ENCODE results near the gene DIRAS3. TPM values are rescaled to one million over a fixed set of nuclear protein-coding genes. Genes with fewer than 3 reads are reported as not detected.
"Not testable (repeated sequence)": the region's sequence is repeated elsewhere in the genome, so short reads cannot be mapped to it uniquely, and the experiment has no call there.

The DIRAS3 gene
- total RNA-seq, 3 donors from 2014 or later = 0.65 to 1.8 (median 0.90) TPM

DNA sequence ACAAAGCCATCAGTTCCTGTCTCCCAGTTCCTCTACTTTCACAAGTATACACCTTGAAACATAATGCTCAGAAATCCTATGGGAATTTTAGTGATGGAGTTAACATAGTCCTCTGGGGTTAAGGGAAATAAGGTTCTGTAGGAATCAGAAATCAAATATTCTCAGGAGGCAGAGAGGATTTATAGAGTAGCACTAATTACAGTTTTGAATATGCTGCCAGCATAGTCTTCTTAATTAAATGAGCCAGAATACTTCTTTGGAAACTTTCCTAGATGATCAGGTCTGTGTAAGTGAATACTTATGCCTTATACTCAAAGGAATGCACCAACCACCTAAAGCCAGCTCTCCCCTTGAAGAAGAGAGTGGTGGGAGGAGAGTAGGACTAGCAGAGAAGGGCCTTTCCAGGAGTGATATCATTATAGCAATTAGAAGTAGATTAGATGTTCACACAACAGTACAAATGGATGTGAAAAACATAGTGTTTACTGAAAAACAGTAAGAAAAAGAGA is 31.4 kb upstream of the DIRAS3 start:
- Histone ChIP-seq H3K36me3 (ENCODE audit: low read depth) (no peaks in the 10 kb centered on the region), H3K4me1 (ENCODE audit: low read depth) (no peaks in the 10 kb centered on the region), H3K4me3 (no peak overlapping the region), H3K9me3 (no peaks in the 10 kb centered on the region)
- DNase-seq (no peak), ATAC-seq (no peak)
- TF ChIP-seq CTCF (IDR thresholded peaks at IDR 0.05) = no peak
- intact Hi-C loops (cut with DNase I, micrococcal nuclease) = no loop called here

- no peaks in the 10 kb centered on the region for H3K4me1 ChIP-seq (ENCODE audit: low read depth)
- DNase-seq = no peak
- ATAC-seq = no peak
- H3K36me3 ChIP-seq (ENCODE audit: low read depth) = no peaks in the 10 kb centered on the region
- no peaks in the 10 kb centered on the region for H3K9me3 ChIP-seq
- no peak overlapping the region for H3K4me3 ChIP-seq
- intact Hi-C loops (cut with DNase I, micrococcal nuclease) = no loop called here
- TF ChIP-seq CTCF (IDR thresholded peaks at IDR 0.05) = no peak
Measured at GRCh38 chr1:68078647-68079046, 28.2 kb upstream of the DIRAS3 start.

DNA sequence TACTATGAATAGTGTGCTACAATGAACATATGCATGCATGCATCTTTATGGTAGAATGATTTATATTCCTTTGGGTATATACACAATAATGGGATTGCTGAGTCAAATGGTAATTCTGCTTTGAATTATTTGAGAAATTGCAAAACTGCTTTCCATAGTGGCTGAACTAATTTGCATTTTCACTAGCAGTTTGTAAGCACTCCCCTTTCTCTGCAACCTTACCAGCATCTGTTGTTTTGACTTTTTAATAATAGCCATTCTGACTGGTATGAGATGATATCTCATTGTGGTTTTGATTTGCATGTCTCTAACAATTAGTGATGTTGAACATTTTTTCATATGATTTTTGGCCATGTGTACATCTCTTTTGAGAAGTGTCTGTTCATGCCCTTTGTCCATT is 24.0 kb upstream of the DIRAS3 start:
- no peak for TF ChIP-seq CTCF (IDR thresholded peaks at IDR 0.05)

DNA sequence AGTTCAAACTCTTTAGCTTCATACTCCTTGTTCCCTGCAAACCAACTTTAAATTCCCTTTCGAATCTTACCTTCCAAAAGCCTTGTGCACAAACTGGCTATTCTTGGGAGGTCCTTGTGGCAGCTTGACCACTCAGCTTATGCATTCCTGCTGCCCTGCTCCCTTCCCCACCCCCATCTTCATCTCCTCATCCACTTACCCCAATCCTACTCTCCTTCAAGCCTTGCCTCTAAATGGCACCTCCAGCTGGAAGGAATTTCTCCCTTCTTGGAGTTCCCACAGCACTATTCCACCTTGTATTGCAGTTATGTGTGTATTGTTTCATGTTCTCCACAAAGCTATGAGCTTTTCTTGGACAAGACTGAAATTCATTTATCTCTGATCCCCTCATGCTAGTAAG is 15.3 kb upstream of the DIRAS3 start:
- DNase-seq = no peak
- no peaks in the 10 kb centered on the region for H3K9me3 ChIP-seq
- H3K4me1 ChIP-seq (ENCODE audit: low read depth) = no peaks in the 10 kb centered on the region
- TF ChIP-seq CTCF (IDR thresholded peaks at IDR 0.05) = no peak
- no peak overlapping the region for H3K4me3 ChIP-seq
- intact Hi-C loops (cut with DNase I, micrococcal nuclease) = no loop called here
- ATAC-seq = no peak
- H3K36me3 ChIP-seq (ENCODE audit: low read depth) = no peaks in the 10 kb centered on the region

More for the DNA sequence above, 24.0 kb upstream of the DIRAS3 start:
- no peak for DNase-seq
- Histone ChIP-seq H3K36me3 (ENCODE audit: low read depth) (no peaks in the 10 kb centered on the region), H3K9me3 (no peaks in the 10 kb centered on the region), H3K4me3 (no peak overlapping the region), H3K4me1 (ENCODE audit: low read depth) (no peaks in the 10 kb centered on the region)
- intact Hi-C loops (cut with DNase I, micrococcal nuclease) = no loop called here
- ATAC-seq = no peak

DNA sequence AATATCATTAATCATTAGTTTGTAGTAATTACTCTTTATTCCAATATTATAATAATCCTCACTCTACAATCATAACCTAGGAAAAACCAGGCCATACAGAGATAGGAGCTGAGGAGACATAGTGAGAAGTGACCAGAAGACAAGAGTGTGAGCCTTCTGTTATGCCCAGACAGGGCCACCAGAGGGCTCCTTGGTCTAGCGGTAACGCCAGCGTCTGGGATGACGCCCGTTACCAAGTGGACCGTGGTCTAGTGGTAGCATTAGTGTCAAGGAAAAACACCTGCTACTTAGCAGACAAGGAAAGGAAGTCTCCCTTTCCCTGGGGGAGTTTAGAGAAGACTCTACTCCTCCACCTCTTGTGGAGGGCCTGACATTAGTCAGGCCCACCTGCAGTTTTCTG is 7.6 kb upstream of the DIRAS3 start:
- DNase-seq; H3K4me1 ChIP-seq (ENCODE audit: low read depth); H3K36me3 ChIP-seq (ENCODE audit: low read depth); ATAC-seq; H3K4me3 ChIP-seq; intact Hi-C loops (cut with DNase I, micrococcal nuclease); H3K9me3 ChIP-seq: not testable (repeated sequence)

DNA sequence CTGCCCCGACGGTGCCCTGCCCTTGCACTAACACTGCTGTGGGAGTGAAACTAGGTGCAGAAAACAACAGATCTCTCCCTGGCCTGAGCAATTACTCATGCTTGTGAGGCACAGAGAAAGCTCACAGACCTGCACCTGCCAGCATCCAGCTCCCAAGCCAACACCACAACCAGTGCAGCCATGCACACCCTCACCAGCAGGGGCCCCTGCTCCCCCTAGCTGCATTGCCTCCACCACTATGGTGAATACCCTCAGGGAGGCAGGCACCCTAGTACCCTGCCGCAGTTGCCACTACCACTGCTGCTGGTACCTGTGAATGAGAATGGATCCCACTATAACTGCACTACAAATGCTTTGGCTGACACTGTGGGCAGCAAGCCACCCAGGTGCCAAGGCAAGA is 7.1 kb upstream of the DIRAS3 start:
- intact Hi-C loops (cut with DNase I, micrococcal nuclease) = no loop called here

More for the DNA sequence above, 7.1 kb upstream of the DIRAS3 start:
- no peaks in the 10 kb centered on the region for H3K9me3 ChIP-seq
- DNase-seq = no peak
- H3K36me3 ChIP-seq (ENCODE audit: low read depth) = no peaks in the 10 kb centered on the region
- ATAC-seq = no peak
- no peak overlapping the region for H3K4me3 ChIP-seq
- no peaks in the 10 kb centered on the region for H3K4me1 ChIP-seq (ENCODE audit: low read depth)
- TF ChIP-seq CTCF (IDR thresholded peaks at IDR 0.05) = no peak

Measured in mucosa of descending colon (tissue), 3 donors.